Prostate gland (tissue), 2 donors: ENCODE results near the gene TMEM74B.

Source experiments
- CTCF ChIP-seq, 4 experiments: fragments of 200-600 bp in 2 of 4; fragments of 450-650 bp in 2 of 4; sonication (generic) in 2 of 4; IDR thresholded peaks; 1 replicate in 3 of 4; 2 replicates in 1 of 4; pipeline ENCODE4 v1.5.1; 2016 to 2019; ENCODE audit warnings: antibody characterized with exemption in 4 of 4, mild to moderate bottlenecking in 2 of 4, moderate library complexity in 2 of 4
- POLR2A ChIP-seq: fragments of 450-650 bp; IDR thresholded peaks from one replicate; pipeline ENCODE4 v1.6.1; 2016; ENCODE audit warnings: antibody characterized with exemption, mild to moderate bottlenecking
- POLR2AphosphoS5 ChIP-seq: sonication (generic); formaldehyde crosslinking; IDR thresholded peaks from one replicate; pipeline ENCODE4 v1.6.1; 2017; ENCODE audit warnings: antibody characterized with exemption

- TF ChIP-seq CTCF (IDR thresholded peaks at IDR 0.05) (no peak), POLR2A (no peak), POLR2AphosphoS5 (no peak)
These were observed 21.8 kb upstream of the TMEM74B start for GRCh38 chr20:1206366-1207148.
